Prostate gland (tissue), 2 donors: ENCODE measurements around the gene TMEM252.

ENCODE experiments used
- CTCF ChIP-seq, 4 experiments: fragments of 200-600 bp in 2 of 4; fragments of 450-650 bp in 2 of 4; sonication (generic) in 2 of 4; IDR thresholded peaks; 1 replicate in 3 of 4; 2 replicates in 1 of 4; pipeline ENCODE4 v1.5.1; 2016 to 2019; ENCODE audit warnings: antibody characterized with exemption in 4 of 4, mild to moderate bottlenecking in 2 of 4, moderate library complexity in 2 of 4
- POLR2A ChIP-seq: fragments of 450-650 bp; IDR thresholded peaks from one replicate; pipeline ENCODE4 v1.6.1; 2016; ENCODE audit warnings: antibody characterized with exemption, mild to moderate bottlenecking
- POLR2AphosphoS5 ChIP-seq: sonication (generic); formaldehyde crosslinking; IDR thresholded peaks from one replicate; pipeline ENCODE4 v1.6.1; 2017; ENCODE audit warnings: antibody characterized with exemption

DNA sequence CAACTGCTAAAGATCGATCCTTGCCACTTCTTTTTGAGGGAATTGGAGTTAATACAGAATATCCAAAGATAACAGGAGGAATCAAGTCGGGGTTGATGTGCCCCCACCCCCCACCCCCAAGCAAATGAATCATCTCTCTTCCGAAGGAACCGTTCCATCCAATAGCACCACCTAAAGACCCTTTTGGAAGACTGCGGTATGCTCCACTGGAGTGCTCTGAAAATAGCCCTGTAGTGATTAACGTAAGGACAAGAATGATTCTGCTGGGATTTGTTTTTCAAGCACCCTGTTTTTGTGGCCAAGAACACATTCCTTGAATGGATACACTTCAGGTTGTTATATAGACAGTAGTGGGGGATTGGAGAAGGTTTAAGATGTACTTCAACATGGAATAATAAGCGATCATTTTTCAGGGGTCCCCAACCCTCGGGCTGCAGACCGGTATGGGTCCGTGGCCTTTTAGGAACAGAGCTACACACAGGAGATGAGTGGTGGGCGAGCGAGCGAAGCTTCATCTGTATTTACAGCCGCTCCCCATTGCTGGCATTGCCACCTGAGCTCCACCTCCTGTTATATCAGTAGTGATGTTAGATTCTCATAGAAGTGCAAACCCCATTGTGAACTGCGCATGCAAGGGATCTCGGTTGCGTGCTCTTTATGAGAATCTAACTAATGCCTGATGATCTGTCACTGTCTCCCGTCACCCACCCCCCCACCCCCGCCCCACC is 44.5 kb upstream of the TMEM252 start:
- no peak for TF ChIP-seq POLR2A
- no peak for TF ChIP-seq POLR2AphosphoS5
- TF ChIP-seq CTCF (IDR thresholded peaks at IDR 0.05) = no peak
